OCI-LY1 (cell line): ENCODE measurements around the gene CDC42EP2.

ENCODE experiments used
- EZH2 ChIP-seq: fragments of 200-600 bp; sonication (generic), shearing (Covaris generic); IDR thresholded peaks from 2 replicates; pipeline ENCODE4 v1.8.0; 2017; ENCODE audit warnings: borderline replicate concordance, mixed run types, mild to moderate bottlenecking, antibody characterized with exemption, low read length, moderate library complexity, mixed read lengths
- TF ChIP-seq, protein P1 (sequence below): fragments of 200-600 bp; sonication (generic), shearing (Covaris generic); IDR thresholded peaks from 2 replicates; pipeline ENCODE4 v1.5.1; 2017; ENCODE audit warnings: mild to moderate bottlenecking, antibody characterized with exemption, low read length, moderate library complexity, mixed read lengths

DNA sequence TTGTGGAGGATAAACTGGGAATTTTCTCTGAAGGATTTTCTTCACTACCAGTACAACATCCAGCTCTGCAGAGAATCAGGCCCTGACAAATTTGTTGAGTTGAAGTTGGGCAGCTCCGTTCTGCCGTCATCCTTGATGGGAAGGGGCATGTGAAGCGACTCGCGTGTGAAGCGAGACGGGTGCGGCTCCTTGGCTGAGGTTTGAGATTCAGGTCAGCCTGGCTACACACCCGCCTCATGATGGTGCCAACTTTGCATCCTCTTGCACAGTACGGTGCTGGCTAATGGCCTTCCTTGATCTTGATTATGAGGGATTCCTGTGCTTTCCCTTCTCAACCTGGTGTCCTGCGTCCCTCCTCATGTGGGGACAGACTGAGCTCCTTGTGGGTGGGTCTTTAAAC, 19.7 kb upstream of the CDC42EP2 start:
- TF ChIP-seq, protein P1, sequence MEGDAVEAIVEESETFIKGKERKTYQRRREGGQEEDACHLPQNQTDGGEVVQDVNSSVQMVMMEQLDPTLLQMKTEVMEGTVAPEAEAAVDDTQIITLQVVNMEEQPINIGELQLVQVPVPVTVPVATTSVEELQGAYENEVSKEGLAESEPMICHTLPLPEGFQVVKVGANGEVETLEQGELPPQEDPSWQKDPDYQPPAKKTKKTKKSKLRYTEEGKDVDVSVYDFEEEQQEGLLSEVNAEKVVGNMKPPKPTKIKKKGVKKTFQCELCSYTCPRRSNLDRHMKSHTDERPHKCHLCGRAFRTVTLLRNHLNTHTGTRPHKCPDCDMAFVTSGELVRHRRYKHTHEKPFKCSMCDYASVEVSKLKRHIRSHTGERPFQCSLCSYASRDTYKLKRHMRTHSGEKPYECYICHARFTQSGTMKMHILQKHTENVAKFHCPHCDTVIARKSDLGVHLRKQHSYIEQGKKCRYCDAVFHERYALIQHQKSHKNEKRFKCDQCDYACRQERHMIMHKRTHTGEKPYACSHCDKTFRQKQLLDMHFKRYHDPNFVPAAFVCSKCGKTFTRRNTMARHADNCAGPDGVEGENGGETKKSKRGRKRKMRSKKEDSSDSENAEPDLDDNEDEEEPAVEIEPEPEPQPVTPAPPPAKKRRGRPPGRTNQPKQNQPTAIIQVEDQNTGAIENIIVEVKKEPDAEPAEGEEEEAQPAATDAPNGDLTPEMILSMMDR = no peak
- TF ChIP-seq EZH2 = no peak
